ENCODE measurements around the gene SERPINB7. TPM values are rescaled to one million over a fixed set of nuclear protein-coding genes. Genes with fewer than 3 reads are reported as not detected.

SERPINB7 gene
- polyA plus RNA-seq, 2 of the 4 experiments (the other 2 are of a cell fraction) = 0.84 to 2.9 TPM

GRCh38 chr18:63773551-63773950 is 1.7 kb upstream of the SERPINB7 start (continued):
- TF ChIP-seq, protein P1, sequence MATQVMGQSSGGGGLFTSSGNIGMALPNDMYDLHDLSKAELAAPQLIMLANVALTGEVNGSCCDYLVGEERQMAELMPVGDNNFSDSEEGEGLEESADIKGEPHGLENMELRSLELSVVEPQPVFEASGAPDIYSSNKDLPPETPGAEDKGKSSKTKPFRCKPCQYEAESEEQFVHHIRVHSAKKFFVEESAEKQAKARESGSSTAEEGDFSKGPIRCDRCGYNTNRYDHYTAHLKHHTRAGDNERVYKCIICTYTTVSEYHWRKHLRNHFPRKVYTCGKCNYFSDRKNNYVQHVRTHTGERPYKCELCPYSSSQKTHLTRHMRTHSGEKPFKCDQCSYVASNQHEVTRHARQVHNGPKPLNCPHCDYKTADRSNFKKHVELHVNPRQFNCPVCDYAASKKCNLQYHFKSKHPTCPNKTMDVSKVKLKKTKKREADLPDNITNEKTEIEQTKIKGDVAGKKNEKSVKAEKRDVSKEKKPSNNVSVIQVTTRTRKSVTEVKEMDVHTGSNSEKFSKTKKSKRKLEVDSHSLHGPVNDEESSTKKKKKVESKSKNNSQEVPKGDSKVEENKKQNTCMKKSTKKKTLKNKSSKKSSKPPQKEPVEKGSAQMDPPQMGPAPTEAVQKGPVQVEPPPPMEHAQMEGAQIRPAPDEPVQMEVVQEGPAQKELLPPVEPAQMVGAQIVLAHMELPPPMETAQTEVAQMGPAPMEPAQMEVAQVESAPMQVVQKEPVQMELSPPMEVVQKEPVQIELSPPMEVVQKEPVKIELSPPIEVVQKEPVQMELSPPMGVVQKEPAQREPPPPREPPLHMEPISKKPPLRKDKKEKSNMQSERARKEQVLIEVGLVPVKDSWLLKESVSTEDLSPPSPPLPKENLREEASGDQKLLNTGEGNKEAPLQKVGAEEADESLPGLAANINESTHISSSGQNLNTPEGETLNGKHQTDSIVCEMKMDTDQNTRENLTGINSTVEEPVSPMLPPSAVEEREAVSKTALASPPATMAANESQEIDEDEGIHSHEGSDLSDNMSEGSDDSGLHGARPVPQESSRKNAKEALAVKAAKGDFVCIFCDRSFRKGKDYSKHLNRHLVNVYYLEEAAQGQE (IDR thresholded peaks at IDR 0.05) = no peak
- no peak for TF ChIP-seq EHF (CRISPR knock-in tag; IDR thresholded peaks at IDR 0.05)

DNA sequence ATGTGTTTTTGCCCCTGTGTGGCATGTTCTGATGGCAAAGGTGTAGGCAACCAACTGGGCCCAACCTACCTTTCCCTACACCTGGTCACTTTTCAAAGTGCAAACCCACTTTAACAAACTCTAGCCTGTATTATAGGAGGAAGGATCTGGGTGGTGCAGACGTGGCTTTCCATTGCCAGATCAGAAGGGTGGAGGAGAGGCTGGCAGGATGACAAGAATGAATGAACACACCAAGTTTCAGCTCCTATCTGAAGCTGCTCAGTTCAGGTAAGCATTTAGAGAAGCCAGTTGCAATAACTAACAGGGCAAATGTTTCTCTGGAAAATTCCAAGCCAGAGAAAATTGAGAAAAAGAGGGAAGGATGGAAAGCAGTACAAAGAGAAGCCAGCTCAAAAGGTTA is 707 bp upstream of the SERPINB7 start:
- ATAC-seq = no peak
- H3K4me2 ChIP-seq = no peak overlapping the region
- no peak for FAIRE-seq
- no peak overlapping the region for H3K4me3 ChIP-seq
- H3K9me3 ChIP-seq = no peaks in the 10 kb centered on the region
- H3K27ac ChIP-seq = no peak overlapping the region
- WGBS (ENCODE audit: missing lambda C conversion rate) = 9% methylated on average over 1 of the region's 1 CpG
- TF ChIP-seq FOXS1 (CRISPR knock-in tag; IDR thresholded peaks at IDR 0.05) = no peak
- no peak for TF ChIP-seq HDAC2 (IDR thresholded peaks at IDR 0.05)
- no peak for TF ChIP-seq CHD2 (IDR thresholded peaks at IDR 0.05; ENCODE audit: low read length, partially characterized antibody)
- no peak for TF ChIP-seq POLR2A (IDR thresholded peaks at IDR 0.05; ENCODE audit: low read length)
- no peak for TF ChIP-seq EHF (CRISPR knock-in tag; IDR thresholded peaks at IDR 0.05)
- TF ChIP-seq, protein P2, sequence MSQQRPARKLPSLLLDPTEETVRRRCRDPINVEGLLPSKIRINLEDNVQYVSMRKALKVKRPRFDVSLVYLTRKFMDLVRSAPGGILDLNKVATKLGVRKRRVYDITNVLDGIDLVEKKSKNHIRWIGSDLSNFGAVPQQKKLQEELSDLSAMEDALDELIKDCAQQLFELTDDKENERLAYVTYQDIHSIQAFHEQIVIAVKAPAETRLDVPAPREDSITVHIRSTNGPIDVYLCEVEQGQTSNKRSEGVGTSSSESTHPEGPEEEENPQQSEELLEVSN (IDR thresholded peaks at IDR 0.05; ENCODE audit: borderline replicate concordance, low read depth) = no peak
- TF ChIP-seq, protein P3, sequence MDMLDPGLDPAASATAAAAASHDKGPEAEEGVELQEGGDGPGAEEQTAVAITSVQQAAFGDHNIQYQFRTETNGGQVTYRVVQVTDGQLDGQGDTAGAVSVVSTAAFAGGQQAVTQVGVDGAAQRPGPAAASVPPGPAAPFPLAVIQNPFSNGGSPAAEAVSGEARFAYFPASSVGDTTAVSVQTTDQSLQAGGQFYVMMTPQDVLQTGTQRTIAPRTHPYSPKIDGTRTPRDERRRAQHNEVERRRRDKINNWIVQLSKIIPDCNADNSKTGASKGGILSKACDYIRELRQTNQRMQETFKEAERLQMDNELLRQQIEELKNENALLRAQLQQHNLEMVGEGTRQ (IDR thresholded peaks at IDR 0.05) = no peak
- no peak for TF ChIP-seq EP300 (IDR thresholded peaks at IDR 0.05)
- TF ChIP-seq ESRRA (IDR thresholded peaks at IDR 0.05; ENCODE audit: borderline replicate concordance, low read length) = no peak
- TF ChIP-seq EHMT2 (IDR thresholded peaks at IDR 0.05; ENCODE audit: low read depth) = no peak
- TF ChIP-seq TFCP2L1 (CRISPR knock-in tag; IDR thresholded peaks at IDR 0.05) = no peak
- no peak for TF ChIP-seq ZNF302 (CRISPR knock-in tag; IDR thresholded peaks at IDR 0.05)
- no peak for TF ChIP-seq HOXB13 (CRISPR knock-in tag; IDR thresholded peaks at IDR 0.05; ENCODE audit: low read depth)
- TF ChIP-seq HEYL (CRISPR knock-in tag; IDR thresholded peaks at IDR 0.05) = no peak
- no peak for TF ChIP-seq SMC3 (IDR thresholded peaks at IDR 0.05)
- TF ChIP-seq CHD4 (IDR thresholded peaks at IDR 0.05; ENCODE audit: borderline replicate concordance) = no peak
- TF ChIP-seq RAD21 (conservative IDR thresholded peaks at IDR 0.05 in 1 of 2, IDR thresholded peaks at IDR 0.05 in 1 of 2) = no peak
- no peak for TF ChIP-seq PHF8 (IDR thresholded peaks at IDR 0.05; ENCODE audit: borderline replicate concordance, low read depth)
- TF ChIP-seq, protein P4, sequence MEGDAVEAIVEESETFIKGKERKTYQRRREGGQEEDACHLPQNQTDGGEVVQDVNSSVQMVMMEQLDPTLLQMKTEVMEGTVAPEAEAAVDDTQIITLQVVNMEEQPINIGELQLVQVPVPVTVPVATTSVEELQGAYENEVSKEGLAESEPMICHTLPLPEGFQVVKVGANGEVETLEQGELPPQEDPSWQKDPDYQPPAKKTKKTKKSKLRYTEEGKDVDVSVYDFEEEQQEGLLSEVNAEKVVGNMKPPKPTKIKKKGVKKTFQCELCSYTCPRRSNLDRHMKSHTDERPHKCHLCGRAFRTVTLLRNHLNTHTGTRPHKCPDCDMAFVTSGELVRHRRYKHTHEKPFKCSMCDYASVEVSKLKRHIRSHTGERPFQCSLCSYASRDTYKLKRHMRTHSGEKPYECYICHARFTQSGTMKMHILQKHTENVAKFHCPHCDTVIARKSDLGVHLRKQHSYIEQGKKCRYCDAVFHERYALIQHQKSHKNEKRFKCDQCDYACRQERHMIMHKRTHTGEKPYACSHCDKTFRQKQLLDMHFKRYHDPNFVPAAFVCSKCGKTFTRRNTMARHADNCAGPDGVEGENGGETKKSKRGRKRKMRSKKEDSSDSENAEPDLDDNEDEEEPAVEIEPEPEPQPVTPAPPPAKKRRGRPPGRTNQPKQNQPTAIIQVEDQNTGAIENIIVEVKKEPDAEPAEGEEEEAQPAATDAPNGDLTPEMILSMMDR (IDR thresholded peaks at IDR 0.05) = no peak
- ChIA-PET POLR2A (no interaction called here), CTCF (no interaction called here)
- H3K4me1 ChIP-seq = no peaks in the 10 kb centered on the region
- DNase-seq (ENCODE audit: low read depth in 1 of 2, low spot score in 1 of 2) = no peak

Measured in A549 (cell line).